Measurements from ENCODE around the gene KCNMA1. TPM values are rescaled to one million over a fixed set of nuclear protein-coding genes. Genes with fewer than 3 reads are reported as not detected.

KCNMA1 gene
- total RNA-seq, 1 donor from 2014 or later, result 95.5 TPM

DNA sequence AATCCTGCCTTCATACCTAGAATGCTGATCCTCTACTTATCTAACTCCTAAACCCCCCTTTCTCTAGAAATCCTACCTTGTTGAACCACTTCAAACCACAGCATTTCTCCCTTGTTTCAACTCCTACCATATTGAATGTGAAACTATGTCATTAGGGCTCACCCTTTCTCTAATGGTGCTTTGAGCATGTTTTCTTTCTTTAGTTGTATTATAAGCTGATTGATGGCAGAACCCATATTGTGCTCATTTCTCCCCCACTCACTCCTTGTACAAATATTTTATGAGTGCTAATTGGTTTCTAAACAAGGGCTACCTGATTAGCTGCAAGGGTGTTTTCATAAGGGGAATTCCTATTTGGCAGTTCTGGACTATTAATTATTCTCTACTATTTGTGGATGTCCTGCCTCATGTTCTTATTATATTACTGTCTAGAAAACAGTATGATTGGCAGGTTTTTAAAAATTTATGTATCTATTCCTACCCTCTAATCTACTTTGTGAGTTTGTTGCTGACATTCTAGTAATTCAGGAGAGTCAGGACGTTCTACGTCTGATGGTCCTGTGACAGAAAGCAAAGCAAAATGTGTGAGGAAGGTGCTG, 765.8 kb downstream of the KCNMA1 start:
- DNase-seq (ENCODE audit: extremely low spot score, unreplicated experiment), result no peak
- no peak overlapping the region for H3K4me3 Mint-ChIP-seq (ENCODE audit: unreplicated experiment)
- no peak overlapping the region for H3K27ac Mint-ChIP-seq (ENCODE audit: unreplicated experiment)
- peaks cover 20% of the 10 kb centered on the region for H3K4me1 Mint-ChIP-seq (ENCODE audit: unreplicated experiment)
- TF ChIP-seq, protein P1, sequence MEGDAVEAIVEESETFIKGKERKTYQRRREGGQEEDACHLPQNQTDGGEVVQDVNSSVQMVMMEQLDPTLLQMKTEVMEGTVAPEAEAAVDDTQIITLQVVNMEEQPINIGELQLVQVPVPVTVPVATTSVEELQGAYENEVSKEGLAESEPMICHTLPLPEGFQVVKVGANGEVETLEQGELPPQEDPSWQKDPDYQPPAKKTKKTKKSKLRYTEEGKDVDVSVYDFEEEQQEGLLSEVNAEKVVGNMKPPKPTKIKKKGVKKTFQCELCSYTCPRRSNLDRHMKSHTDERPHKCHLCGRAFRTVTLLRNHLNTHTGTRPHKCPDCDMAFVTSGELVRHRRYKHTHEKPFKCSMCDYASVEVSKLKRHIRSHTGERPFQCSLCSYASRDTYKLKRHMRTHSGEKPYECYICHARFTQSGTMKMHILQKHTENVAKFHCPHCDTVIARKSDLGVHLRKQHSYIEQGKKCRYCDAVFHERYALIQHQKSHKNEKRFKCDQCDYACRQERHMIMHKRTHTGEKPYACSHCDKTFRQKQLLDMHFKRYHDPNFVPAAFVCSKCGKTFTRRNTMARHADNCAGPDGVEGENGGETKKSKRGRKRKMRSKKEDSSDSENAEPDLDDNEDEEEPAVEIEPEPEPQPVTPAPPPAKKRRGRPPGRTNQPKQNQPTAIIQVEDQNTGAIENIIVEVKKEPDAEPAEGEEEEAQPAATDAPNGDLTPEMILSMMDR (IDR thresholded peaks at IDR 0.05), result no peak
- no peaks in the 10 kb centered on the region for H3K9me3 Mint-ChIP-seq (ENCODE audit: unreplicated experiment)
- no peaks in the 10 kb centered on the region for H3K27me3 Mint-ChIP-seq (ENCODE audit: unreplicated experiment)
- H3K36me3 Mint-ChIP-seq (ENCODE audit: unreplicated experiment), result peaks cover 2% of the 10 kb centered on the region

DNA sequence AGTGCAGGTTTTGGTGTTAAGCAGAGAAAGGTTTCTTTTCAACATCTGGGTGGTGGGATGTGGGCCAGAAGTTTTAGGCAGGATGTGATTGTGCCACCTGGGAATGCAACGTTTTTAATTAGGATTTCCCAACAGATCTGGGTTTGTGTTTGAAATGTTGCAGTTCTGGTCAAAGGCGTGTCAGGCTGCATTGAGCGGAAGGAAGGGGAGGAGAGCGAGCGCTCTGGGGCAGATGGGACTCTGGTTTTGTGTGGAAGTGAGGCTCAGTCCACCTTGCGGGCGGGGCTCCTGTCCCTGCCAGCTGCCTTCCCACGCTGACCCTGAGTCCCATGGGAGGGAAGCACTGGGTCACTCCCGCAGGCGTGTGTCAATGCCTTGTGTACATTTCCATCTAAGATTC, 767.7 kb downstream of the KCNMA1 start:
- DNase-seq (ENCODE audit: extremely low spot score, unreplicated experiment), result no peak
- TF ChIP-seq, protein P1 (IDR thresholded peaks at IDR 0.05), result no peak
- H3K9me3 Mint-ChIP-seq (ENCODE audit: unreplicated experiment), result no peaks in the 10 kb centered on the region
- peaks cover 20% of the 10 kb centered on the region for H3K4me1 Mint-ChIP-seq (ENCODE audit: unreplicated experiment)
- H3K27me3 Mint-ChIP-seq (ENCODE audit: unreplicated experiment), result no peaks in the 10 kb centered on the region
- H3K27ac Mint-ChIP-seq (ENCODE audit: unreplicated experiment), result no peak overlapping the region
- H3K4me3 Mint-ChIP-seq (ENCODE audit: unreplicated experiment), result no peak overlapping the region
- H3K36me3 Mint-ChIP-seq (ENCODE audit: unreplicated experiment), result peaks cover 2% of the 10 kb centered on the region

DNA sequence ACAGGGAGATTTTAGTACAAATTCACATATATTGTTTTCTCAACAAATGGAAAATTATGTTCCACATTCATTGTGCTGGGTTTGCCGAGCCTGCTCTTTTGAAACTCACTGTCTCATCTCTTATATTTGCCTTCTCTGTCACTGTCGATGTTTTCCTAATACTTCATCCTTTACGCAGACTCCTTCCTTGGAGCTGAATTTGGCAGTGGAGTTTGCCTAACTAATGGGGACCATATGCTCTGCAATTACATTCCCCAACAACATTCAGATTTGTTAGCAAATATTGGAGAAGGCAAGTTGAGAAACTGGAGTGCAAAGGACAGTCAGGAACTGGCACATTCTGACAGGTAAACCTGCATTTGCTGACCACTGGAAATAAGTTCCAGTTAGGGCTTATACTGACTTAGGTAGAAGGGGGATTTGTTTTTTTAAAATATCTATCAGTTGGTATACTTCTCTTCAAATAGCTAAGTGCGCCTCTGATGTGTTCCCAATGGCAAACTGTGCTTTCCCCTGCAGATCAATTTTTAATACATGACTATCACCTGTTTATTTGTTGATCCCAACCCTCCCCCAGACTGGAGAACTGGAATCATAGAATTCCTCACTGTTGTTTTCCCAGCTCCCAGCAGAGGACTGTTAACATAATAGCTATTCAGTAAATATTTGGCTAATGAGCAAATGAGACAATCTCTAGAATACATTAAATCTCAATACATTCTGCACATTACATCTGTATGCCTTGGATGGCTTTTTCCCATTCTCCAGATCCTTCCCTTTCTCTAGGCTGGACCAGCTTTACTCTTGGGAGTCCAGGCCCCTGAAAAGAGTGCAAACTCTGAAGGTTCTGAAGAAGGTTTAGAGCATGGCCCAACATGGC, 769.3 kb downstream of the KCNMA1 start:
- Mint-ChIP-seq H3K9me3 (ENCODE audit: unreplicated experiment) (no peaks in the 10 kb centered on the region), H3K4me1 (ENCODE audit: unreplicated experiment) (peaks cover 10% of the 10 kb centered on the region), H3K27me3 (ENCODE audit: unreplicated experiment) (no peaks in the 10 kb centered on the region), H3K4me3 (ENCODE audit: unreplicated experiment) (no peak overlapping the region), H3K27ac (ENCODE audit: unreplicated experiment) (no peak overlapping the region), H3K36me3 (ENCODE audit: unreplicated experiment) (peaks cover 2% of the 10 kb centered on the region)
- DNase-seq (ENCODE audit: extremely low spot score, unreplicated experiment), result no peak
- TF ChIP-seq, protein P1 (IDR thresholded peaks at IDR 0.05), result no peak

DNA sequence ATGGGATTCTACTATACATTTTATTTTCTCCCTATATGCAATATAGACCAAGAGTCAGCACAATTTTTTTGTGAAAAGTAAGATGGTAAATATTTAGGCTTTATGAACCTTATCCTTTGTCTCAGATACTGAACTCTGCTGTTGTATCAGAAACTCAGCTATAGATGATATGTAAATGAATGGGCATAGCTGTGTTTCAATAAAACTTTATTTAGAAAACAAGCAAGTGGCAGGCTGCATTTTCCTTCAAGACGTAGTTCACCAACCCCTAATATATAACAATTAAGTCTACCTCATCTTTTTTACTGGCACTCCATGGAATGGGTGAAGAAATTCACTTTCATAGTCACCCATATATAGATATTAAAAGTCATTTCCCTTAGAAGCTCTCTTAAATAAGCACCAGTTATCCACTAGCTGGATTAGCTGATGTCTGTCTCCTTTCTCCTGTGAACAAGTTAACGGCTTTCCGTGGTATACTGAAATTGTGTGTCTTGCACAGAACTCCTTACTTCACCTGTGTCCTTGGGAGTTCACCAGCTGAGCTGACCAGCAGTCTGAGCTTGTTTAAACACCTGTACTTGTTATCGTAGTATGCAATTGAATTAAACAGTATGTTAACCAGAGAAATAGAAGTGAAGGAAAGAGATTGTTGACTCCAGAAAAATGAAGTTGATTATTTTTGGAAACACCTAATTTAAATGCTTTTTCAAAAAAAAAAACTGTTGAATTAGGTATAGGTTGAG, 770.6 kb downstream of the KCNMA1 start:
- peaks cover 5% of the 10 kb centered on the region for H3K27me3 Mint-ChIP-seq (ENCODE audit: unreplicated experiment)

More for the DNA sequence above, 770.6 kb downstream of the KCNMA1 start:
- Mint-ChIP-seq H3K4me1 (ENCODE audit: unreplicated experiment) (peaks cover 10% of the 10 kb centered on the region), H3K36me3 (ENCODE audit: unreplicated experiment) (peaks cover 2% of the 10 kb centered on the region), H3K9me3 (ENCODE audit: unreplicated experiment) (peaks cover under 1% of the 10 kb centered on the region), H3K27ac (ENCODE audit: unreplicated experiment) (no peak overlapping the region), H3K4me3 (ENCODE audit: unreplicated experiment) (no peak overlapping the region)
- no peak for DNase-seq (ENCODE audit: extremely low spot score, unreplicated experiment)
- TF ChIP-seq, protein P1 (IDR thresholded peaks at IDR 0.05), result no peak

Measured in osteocyte (in vitro differentiated cells).